GM12878 (cell line): ENCODE results near the gene BATF3.

Source experiments
- EP300 ChIP-seq, 2 experiments: fragments of 150-350 bp in 1 of 2; IDR thresholded peaks; 2 replicates each; pipeline ENCODE4 v1.6.1; 2011 to 2012; ENCODE audit warnings: low read depth in 2 of 2, low read length in 2 of 2, borderline replicate concordance in 1 of 2, improper control_type of control experiment in 1 of 2, inconsistent platforms in 1 of 2; ENCODE audit not compliant: control insufficient read depth in 1 of 2
- SPI1 ChIP-seq: IDR thresholded peaks from 2 replicates; pipeline ENCODE4 v1.6.1; 2011; ENCODE audit warnings: low read depth, mild to moderate bottlenecking, low read length, moderate library complexity, borderline replicate concordance; ENCODE audit not compliant: insufficient read depth

GRCh38 chr1:212645546-212646543, 53.8 kb downstream of the BATF3 start:
- TF ChIP-seq SPI1 (no peak), EP300 (IDR thresholded peaks at IDR 0.05; ENCODE audit: borderline replicate concordance in 1 of 2, control insufficient read depth in 1 of 2, low read depth in 2 of 2, low read length in 2 of 2) (no peak)
